ENCODE data around the gene COL8A1. TPM values are rescaled to one million over a fixed set of nuclear protein-coding genes. Genes with fewer than 3 reads are reported as not detected.

COL8A1 gene
- total RNA-seq, 1 experiment from 2014 or later: 0.87 TPM

GRCh38 chr3:99761415-99762165, 123.2 kb downstream of the COL8A1 start:
- TF ChIP-seq, protein P1, sequence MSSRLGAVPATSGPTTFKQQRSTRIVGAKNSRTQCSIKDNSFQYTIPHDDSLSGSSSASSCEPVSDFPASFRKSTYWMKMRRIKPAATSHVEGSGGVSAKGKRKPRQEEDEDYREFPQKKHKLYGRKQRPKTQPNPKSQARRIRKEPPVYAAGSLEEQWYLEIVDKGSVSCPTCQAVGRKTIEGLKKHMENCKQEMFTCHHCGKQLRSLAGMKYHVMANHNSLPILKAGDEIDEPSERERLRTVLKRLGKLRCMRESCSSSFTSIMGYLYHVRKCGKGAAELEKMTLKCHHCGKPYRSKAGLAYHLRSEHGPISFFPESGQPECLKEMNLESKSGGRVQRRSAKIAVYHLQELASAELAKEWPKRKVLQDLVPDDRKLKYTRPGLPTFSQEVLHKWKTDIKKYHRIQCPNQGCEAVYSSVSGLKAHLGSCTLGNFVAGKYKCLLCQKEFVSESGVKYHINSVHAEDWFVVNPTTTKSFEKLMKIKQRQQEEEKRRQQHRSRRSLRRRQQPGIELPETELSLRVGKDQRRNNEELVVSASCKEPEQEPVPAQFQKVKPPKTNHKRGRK (CRISPR knock-in tag; IDR thresholded peaks at IDR 0.05; ENCODE audit: borderline replicate concordance): no peak
- TF ChIP-seq, protein P2, sequence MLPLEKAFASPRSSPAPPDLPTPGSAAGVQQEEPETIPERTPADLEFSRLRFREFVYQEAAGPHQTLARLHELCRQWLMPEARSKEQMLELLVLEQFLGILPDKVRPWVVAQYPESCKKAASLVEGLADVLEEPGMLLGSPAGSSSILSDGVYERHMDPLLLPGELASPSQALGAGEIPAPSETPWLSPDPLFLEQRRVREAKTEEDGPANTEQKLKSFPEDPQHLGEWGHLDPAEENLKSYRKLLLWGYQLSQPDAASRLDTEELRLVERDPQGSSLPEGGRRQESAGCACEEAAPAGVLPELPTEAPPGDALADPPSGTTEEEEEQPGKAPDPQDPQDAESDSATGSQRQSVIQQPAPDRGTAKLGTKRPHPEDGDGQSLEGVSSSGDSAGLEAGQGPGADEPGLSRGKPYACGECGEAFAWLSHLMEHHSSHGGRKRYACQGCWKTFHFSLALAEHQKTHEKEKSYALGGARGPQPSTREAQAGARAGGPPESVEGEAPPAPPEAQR (CRISPR knock-in tag; IDR thresholded peaks at IDR 0.05): no peak
- no peak for TF ChIP-seq SP1 (CRISPR knock-in tag; conservative IDR thresholded peaks at IDR 0.05)
- no peak for TF ChIP-seq AR (CRISPR knock-in tag; IDR thresholded peaks at IDR 0.05)
- no peak for TF ChIP-seq CDX4 (CRISPR knock-in tag; IDR thresholded peaks at IDR 0.05; ENCODE audit: borderline replicate concordance)
- no peak for TF ChIP-seq ZNF121 (CRISPR knock-in tag; IDR thresholded peaks at IDR 0.05)
- no peak for TF ChIP-seq CBFB (CRISPR knock-in tag; IDR thresholded peaks at IDR 0.05; ENCODE audit: low read depth)
- TF ChIP-seq KAT7 (CRISPR knock-in tag; IDR thresholded peaks at IDR 0.05; ENCODE audit: borderline replicate concordance): no peak
- TF ChIP-seq ATF1 (CRISPR knock-in tag; IDR thresholded peaks at IDR 0.05): no peak
- TF ChIP-seq NR3C1 (CRISPR knock-in tag; conservative IDR thresholded peaks at IDR 0.05; ENCODE audit: low read depth): no peak
- TF ChIP-seq FOXP1 (CRISPR knock-in tag; IDR thresholded peaks at IDR 0.05; ENCODE audit: borderline replicate concordance): no peak
- no peak for TF ChIP-seq SOX15 (CRISPR knock-in tag; IDR thresholded peaks at IDR 0.05)
- no peak for TF ChIP-seq ERG (CRISPR knock-in tag; IDR thresholded peaks at IDR 0.05)
- no peak for TF ChIP-seq FOXP4 (CRISPR knock-in tag; IDR thresholded peaks at IDR 0.05)
- no peak for TF ChIP-seq NFYB (CRISPR knock-in tag; conservative IDR thresholded peaks at IDR 0.05; ENCODE audit: low read depth)
- TF ChIP-seq, protein P3, sequence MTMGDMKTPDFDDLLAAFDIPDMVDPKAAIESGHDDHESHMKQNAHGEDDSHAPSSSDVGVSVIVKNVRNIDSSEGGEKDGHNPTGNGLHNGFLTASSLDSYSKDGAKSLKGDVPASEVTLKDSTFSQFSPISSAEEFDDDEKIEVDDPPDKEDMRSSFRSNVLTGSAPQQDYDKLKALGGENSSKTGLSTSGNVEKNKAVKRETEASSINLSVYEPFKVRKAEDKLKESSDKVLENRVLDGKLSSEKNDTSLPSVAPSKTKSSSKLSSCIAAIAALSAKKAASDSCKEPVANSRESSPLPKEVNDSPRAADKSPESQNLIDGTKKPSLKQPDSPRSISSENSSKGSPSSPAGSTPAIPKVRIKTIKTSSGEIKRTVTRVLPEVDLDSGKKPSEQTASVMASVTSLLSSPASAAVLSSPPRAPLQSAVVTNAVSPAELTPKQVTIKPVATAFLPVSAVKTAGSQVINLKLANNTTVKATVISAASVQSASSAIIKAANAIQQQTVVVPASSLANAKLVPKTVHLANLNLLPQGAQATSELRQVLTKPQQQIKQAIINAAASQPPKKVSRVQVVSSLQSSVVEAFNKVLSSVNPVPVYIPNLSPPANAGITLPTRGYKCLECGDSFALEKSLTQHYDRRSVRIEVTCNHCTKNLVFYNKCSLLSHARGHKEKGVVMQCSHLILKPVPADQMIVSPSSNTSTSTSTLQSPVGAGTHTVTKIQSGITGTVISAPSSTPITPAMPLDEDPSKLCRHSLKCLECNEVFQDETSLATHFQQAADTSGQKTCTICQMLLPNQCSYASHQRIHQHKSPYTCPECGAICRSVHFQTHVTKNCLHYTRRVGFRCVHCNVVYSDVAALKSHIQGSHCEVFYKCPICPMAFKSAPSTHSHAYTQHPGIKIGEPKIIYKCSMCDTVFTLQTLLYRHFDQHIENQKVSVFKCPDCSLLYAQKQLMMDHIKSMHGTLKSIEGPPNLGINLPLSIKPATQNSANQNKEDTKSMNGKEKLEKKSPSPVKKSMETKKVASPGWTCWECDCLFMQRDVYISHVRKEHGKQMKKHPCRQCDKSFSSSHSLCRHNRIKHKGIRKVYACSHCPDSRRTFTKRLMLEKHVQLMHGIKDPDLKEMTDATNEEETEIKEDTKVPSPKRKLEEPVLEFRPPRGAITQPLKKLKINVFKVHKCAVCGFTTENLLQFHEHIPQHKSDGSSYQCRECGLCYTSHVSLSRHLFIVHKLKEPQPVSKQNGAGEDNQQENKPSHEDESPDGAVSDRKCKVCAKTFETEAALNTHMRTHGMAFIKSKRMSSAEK (CRISPR knock-in tag; IDR thresholded peaks at IDR 0.05; ENCODE audit: borderline replicate concordance): no peak
- no peak for TF ChIP-seq ATF6 (CRISPR knock-in tag; IDR thresholded peaks at IDR 0.05)
- TF ChIP-seq USF1 (CRISPR knock-in tag; IDR thresholded peaks at IDR 0.05): no peak
- TF ChIP-seq CREB1 (CRISPR knock-in tag; IDR thresholded peaks at IDR 0.05): no peak
- Mint-ChIP-seq H3K27ac (no peak overlapping the region), H3K4me3 (no peak overlapping the region), H3K9me3 (no peaks in the 10 kb centered on the region), H3K36me3 (no peaks in the 10 kb centered on the region), H3K4me1 (peaks cover 5% of the 10 kb centered on the region; the same call in 1 of the 2 replicates), H3K27me3 (ENCODE audit: low read depth) (no peaks in the 10 kb centered on the region)
- ChIA-PET CTCF (no interaction called here), POLR2A (no interaction called here)
- ATAC-seq (no peak), DNase-seq (ENCODE audit: low spot score) (no peak)

Measured in WTC11 (cell line).